CD4-positive, alpha-beta T cell (primary cell): Measurements from ENCODE around the gene CARD9. TPM values are rescaled to one million over a fixed set of nuclear protein-coding genes. Genes with fewer than 3 reads are reported as not detected.

Experiments
- ATAC-seq: fragments of 200-7000 bp; cut with Tn5 transposase; one replicate; pipeline ENCODE4 v1.10.0; 2022; ENCODE audit warnings: mild to moderate bottlenecking; ENCODE audit not compliant: poor library complexity
- CTCF ChIA-PET: fragments of 350-600 bp; sonication (Branson Sonifier 250); formaldehyde crosslinking; loops from one replicate; lab custom pipeline; 2021; ENCODE audit warnings: antibody characterized with exemption, inconsistent platforms; lab: Charles Lee
- POLR2A ChIA-PET: fragments of 350-600 bp; sonication (Branson Sonifier 250); formaldehyde crosslinking; loops from one replicate; lab custom pipeline; 2021; ENCODE audit warnings: antibody characterized with exemption, inconsistent platforms; lab: Charles Lee
- DNase-seq, 14 experiments: peaks; one replicate each; pipeline ENCODE4 v3.0.0-alpha.2; 2013 to 2020; ENCODE audit warnings: mixed read lengths in 2 of 14
- H3K27ac ChIP-seq, 2 donors: one replicate each; pipeline versions ENCODE4 v1.5.1 to v1.7.0; 2013; ENCODE audit warnings: low read length in 2 of 2, low read depth in 1 of 2, mild to moderate bottlenecking in 1 of 2
- H3K27me3 ChIP-seq, 2 experiments: 1 replicate in 1 of 2; 2 replicates in 1 of 2; pipeline versions ENCODE4 v1.6.1 to v1.7.0; 2013; ENCODE audit warnings: low read length in 2 of 2, control low read depth in 1 of 2, mild to moderate bottlenecking in 1 of 2, moderate library complexity in 1 of 2; ENCODE audit not compliant: insufficient read depth in 2 of 2, control insufficient read depth in 1 of 2
- H3K36me3 ChIP-seq: one replicate; pipeline ENCODE4 v1.6.1; 2013; ENCODE audit warnings: low read length, control low read depth; ENCODE audit not compliant: insufficient read depth
- H3K4me1 ChIP-seq: one replicate; pipeline ENCODE4 v1.6.1; 2013; ENCODE audit warnings: low read length, control low read depth; ENCODE audit not compliant: insufficient read depth
- H3K4me3 ChIP-seq: one replicate; pipeline ENCODE4 v1.5.1; 2013; ENCODE audit warnings: mild to moderate bottlenecking, low read length, moderate library complexity
- H3K9me3 ChIP-seq, 2 experiments: 1 replicate in 1 of 2; 2 replicates in 1 of 2; pipeline versions ENCODE4 v1.6.1 to v1.7.0; 2013; ENCODE audit warnings: low read length in 2 of 2, mild to moderate bottlenecking in 2 of 2, control low read depth in 1 of 2, moderate library complexity in 1 of 2; ENCODE audit not compliant: control insufficient read depth in 1 of 2, insufficient read depth in 1 of 2
- H3K27ac Mint-ChIP-seq: one replicate; pipeline ENCODE4 v1.8.0; 2020; ENCODE audit warnings: mixed read lengths
- H3K27me3 Mint-ChIP-seq: one replicate; pipeline ENCODE4 v1.8.0; 2021; ENCODE audit warnings: mixed read lengths
- H3K36me3 Mint-ChIP-seq: one replicate; pipeline ENCODE4 v1.8.0; 2021; ENCODE audit warnings: low read depth, mixed read lengths
- H3K4me1 Mint-ChIP-seq: one replicate; pipeline ENCODE4 v1.8.0; 2021; ENCODE audit warnings: low read depth, mixed read lengths
- H3K4me3 Mint-ChIP-seq: one replicate; pipeline ENCODE4 v1.8.0; 2020; ENCODE audit warnings: mild to moderate bottlenecking, mixed read lengths
- H3K9me3 Mint-ChIP-seq: one replicate; pipeline ENCODE4 v1.8.0; 2020; ENCODE audit warnings: mixed read lengths
- CTCF ChIP-seq: fragments of 200-600 bp; IDR thresholded peaks from one replicate; pipeline ENCODE4 v1.8.0; 2022; ENCODE audit warnings: antibody characterized with exemption, mild to moderate bottlenecking
- intact Hi-C, 2 experiments: fragments of 100-400 bp; cut with DNase I in 1 of 2; cut with micrococcal nuclease in 1 of 2; formaldehyde crosslinking; loops; one replicate each; pipeline versions ENCODE4 v1.15.1 to v1.9.0; 2023 to 2025; cut with DNase I, micrococcal nuclease
- total RNA-seq, 174 experiments: library from RNA in 2 of 174; stranded (reverse) in 2 of 174; gene quantifications; one replicate each; pipeline ENCODE4 v1.2.3 and lab custom pipeline; 2021 to 2026

The CARD9 gene
- total RNA-seq, 2 experiments from 2014 or later, result 0.36 to 0.64 TPM

DNA sequence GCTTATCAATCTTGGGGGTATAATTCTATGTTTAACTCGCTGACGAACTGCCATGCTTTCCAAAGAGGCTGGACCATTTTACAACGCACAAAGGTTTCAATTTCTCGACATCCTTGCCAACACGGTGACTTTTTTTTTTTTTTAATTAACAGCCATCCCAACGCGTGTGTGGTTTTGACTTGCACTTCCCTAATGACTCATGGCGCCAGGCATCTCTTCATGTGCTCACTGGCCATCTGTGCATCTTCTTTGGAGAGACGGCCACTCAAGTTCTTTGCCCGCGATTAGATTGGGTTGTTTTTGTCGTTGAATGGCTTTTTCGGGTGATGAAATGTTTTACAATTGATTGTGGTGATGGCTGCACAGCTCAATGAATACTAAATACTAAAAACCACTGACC is 12.5 kb upstream of the CARD9 start:
- peaks cover 58% of the 10 kb centered on the region for H3K36me3 Mint-ChIP-seq
- H3K4me1 Mint-ChIP-seq, result peaks cover 18% of the 10 kb centered on the region
- ATAC-seq, result no peak
- CTCF ChIA-PET, result interaction anchor here (1.4 kb wide), 1 partner anchor 22 kb away, joined by 4 read pairs; the partner anchor contains the start of gene DNLZ
- POLR2A ChIA-PET, result no interaction called here
- H3K36me3 ChIP-seq, result peaks cover 53% of the 10 kb centered on the region
- H3K9me3 Mint-ChIP-seq, result no peaks in the 10 kb centered on the region
- H3K4me3 Mint-ChIP-seq, result no peak overlapping the region
- TF ChIP-seq CTCF, result no peak
- no peaks in the 10 kb centered on the region for H3K27me3 ChIP-seq
- intact Hi-C loops, result no loop called here
- H3K27me3 Mint-ChIP-seq, result no peaks in the 10 kb centered on the region
- DNase-seq, result no peak
- H3K9me3 ChIP-seq, result no peaks in the 10 kb centered on the region
- H3K4me1 ChIP-seq, result peaks cover 22% of the 10 kb centered on the region
- H3K4me3 ChIP-seq, result no peak overlapping the region
- no peak overlapping the region for H3K27ac ChIP-seq
- H3K27ac Mint-ChIP-seq, result no peak overlapping the region

GRCh38 chr9:136385015-136385414 is 11.5 kb upstream of the CARD9 start:
- ChIA-PET CTCF (interaction anchor here (1.1 to 1.2 kb wide), 2 partner anchors 21 to 22 kb away, joined by 3 to 4 read pairs; no protein-coding TSS in a partner anchor), POLR2A (no interaction called here)
- Histone ChIP-seq H3K4me3 (no peak overlapping the region), H3K27ac (no peak overlapping the region), H3K4me1 (peaks cover 22% of the 10 kb centered on the region), H3K27me3 (no peaks in the 10 kb centered on the region), H3K9me3 (no peaks in the 10 kb centered on the region), H3K36me3 (peaks cover 61% of the 10 kb centered on the region)
- peak; percentile 93 for ATAC-seq
- TF ChIP-seq CTCF, result no peak
- intact Hi-C loops, result no loop called here
- peaks cover 55% of the 10 kb centered on the region for H3K36me3 Mint-ChIP-seq
- H3K4me1 Mint-ChIP-seq, result peaks cover 18% of the 10 kb centered on the region
- peak in 7 of 14 experiments; percentile 16 to 71 (median 37) for DNase-seq
- no peaks in the 10 kb centered on the region for H3K27me3 Mint-ChIP-seq
- H3K27ac Mint-ChIP-seq, result peak overlapping the region; percentile 6
- H3K4me3 Mint-ChIP-seq, result peak overlapping the region; percentile 8
- H3K9me3 Mint-ChIP-seq, result no peaks in the 10 kb centered on the region

DNA sequence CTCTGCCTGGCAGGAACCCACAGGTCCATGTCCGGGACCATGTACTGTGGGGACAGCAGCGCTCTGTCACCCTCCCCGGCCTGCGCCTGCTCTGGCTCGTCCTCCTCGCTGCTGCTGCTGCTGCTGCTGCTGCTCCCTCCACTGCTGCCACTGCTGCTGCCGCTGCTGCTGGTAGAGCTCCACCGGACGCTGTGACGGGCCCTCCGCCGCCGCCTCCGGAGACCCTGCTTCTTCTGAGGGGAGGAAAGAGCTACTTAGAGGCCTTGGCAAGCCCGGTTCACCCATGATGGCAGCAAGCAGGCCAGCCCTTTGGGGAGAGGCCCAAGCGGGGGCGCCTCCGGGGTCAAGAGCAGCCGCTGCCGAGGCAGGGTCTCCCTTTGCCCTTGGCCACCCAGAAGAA is 10.0 kb upstream of the CARD9 start:
- CTCF ChIA-PET, result no interaction called here
- H3K9me3 Mint-ChIP-seq, result no peaks in the 10 kb centered on the region
- peaks cover 51% of the 10 kb centered on the region for H3K36me3 ChIP-seq
- intact Hi-C loops, result no loop called here
- H3K4me1 ChIP-seq, result peaks cover 22% of the 10 kb centered on the region
- no peak overlapping the region for H3K4me3 Mint-ChIP-seq
- H3K27me3 ChIP-seq, result no peaks in the 10 kb centered on the region
- POLR2A ChIA-PET, result no interaction called here
- H3K36me3 Mint-ChIP-seq, result peaks cover 40% of the 10 kb centered on the region
- H3K9me3 ChIP-seq, result no peaks in the 10 kb centered on the region
- no peak overlapping the region for H3K27ac ChIP-seq
- no peak for DNase-seq
- no peak for TF ChIP-seq CTCF
- H3K4me3 ChIP-seq, result no peak overlapping the region
- H3K27ac Mint-ChIP-seq, result no peak overlapping the region
- ATAC-seq, result no peak
- no peaks in the 10 kb centered on the region for H3K27me3 Mint-ChIP-seq
- peaks cover 18% of the 10 kb centered on the region for H3K4me1 Mint-ChIP-seq
